Measurements from ENCODE around the gene AMER2. TPM values are rescaled to one million over a fixed set of nuclear protein-coding genes. Genes with fewer than 3 reads are reported as not detected.

The AMER2 gene
- total and polyA plus RNA-seq, 8 donors: 0.03 to 0.50 (median 0.13) TPM; not detected in 1

DNA sequence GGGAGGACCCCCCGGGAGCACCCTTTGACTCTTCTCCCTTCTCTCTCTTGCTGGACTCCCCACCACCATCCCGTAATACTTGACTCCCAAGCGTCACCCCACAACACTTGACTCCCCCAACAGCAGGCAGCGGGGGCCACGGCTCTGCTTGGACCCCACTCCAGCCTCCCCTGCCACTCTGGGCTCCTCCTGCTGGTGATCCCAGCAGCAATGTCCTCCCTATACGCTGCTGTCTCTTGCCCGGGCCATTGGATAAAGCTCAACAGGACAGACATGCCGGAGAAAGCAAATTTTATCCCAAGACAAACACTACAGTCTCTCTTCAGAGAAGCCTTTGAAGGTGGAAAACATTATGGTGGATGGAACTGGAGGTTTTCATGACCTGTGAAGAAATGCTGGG, 20.4 kb upstream of the AMER2 start:
- no peaks in the 10 kb centered on the region for H3K4me1 ChIP-seq
- ATAC-seq (no peak), DNase-seq (no peak)
- no peaks in the 10 kb centered on the region for H3K36me3 ChIP-seq
- no peak overlapping the region for H3K4me3 ChIP-seq
- TF ChIP-seq, protein P1, sequence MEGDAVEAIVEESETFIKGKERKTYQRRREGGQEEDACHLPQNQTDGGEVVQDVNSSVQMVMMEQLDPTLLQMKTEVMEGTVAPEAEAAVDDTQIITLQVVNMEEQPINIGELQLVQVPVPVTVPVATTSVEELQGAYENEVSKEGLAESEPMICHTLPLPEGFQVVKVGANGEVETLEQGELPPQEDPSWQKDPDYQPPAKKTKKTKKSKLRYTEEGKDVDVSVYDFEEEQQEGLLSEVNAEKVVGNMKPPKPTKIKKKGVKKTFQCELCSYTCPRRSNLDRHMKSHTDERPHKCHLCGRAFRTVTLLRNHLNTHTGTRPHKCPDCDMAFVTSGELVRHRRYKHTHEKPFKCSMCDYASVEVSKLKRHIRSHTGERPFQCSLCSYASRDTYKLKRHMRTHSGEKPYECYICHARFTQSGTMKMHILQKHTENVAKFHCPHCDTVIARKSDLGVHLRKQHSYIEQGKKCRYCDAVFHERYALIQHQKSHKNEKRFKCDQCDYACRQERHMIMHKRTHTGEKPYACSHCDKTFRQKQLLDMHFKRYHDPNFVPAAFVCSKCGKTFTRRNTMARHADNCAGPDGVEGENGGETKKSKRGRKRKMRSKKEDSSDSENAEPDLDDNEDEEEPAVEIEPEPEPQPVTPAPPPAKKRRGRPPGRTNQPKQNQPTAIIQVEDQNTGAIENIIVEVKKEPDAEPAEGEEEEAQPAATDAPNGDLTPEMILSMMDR (IDR thresholded peaks at IDR 0.05): no peak
- intact Hi-C loops (cut with DNase I): no loop called here
- H3K9me3 ChIP-seq: no peaks in the 10 kb centered on the region
- H3K27me3 ChIP-seq: peaks cover 4 to 29% of the 10 kb centered on the region in 2 donors
- no peak overlapping the region for H3K27ac ChIP-seq

DNA sequence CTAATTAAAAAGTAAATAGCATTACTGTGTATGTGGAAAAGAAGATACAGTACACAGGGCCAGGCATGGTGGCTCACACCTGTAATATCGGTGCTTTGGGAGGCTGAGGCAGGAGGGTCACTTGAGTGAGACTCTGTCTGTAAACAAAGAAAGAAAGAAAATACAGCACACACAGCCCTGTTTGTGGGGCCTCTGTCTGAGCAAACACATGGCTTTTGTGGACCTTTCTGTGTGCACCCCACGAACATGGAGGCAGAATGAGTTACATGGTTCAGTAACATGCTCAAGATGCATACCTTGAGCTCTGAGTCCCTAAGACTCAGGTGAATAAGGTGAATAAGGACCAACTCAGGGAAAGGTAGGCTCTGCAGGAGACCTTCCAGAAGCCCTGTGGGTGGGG, 20.0 kb upstream of the AMER2 start:
- Histone ChIP-seq H3K27me3 (peaks cover 4 to 33% of the 10 kb centered on the region in 2 donors), H3K4me1 (no peaks in the 10 kb centered on the region), H3K27ac (no peak overlapping the region), H3K4me3 (no peak overlapping the region), H3K36me3 (no peaks in the 10 kb centered on the region), H3K9me3 (no peaks in the 10 kb centered on the region)
- DNase-seq: no peak
- TF ChIP-seq, protein P1 (IDR thresholded peaks at IDR 0.05): no peak
- intact Hi-C loops (cut with DNase I): no loop called here
- ATAC-seq: no peak

DNA sequence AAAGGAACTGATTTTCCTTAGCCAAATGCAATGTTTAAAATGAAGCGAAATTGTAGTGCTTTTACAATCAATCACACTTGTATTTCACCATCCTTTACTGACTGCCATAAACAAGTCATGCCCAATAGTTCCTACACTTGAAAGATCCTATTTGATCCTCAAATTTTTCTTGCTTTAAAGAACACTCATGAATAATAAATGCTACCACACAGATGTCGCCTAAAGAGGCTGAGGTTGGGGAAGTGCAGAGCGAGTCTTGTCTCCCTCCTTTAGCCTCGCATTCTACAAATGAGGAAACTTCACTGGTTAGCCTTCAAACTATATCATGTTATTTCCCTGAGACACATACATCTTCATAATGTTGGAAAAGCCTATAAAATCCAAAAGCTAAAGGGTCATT, 18.7 kb upstream of the AMER2 start:
- intact Hi-C loops (cut with DNase I): no loop called here
- H3K27me3 ChIP-seq: peaks cover 4 to 41% of the 10 kb centered on the region in 2 donors
- ATAC-seq: no peak
- H3K4me3 ChIP-seq: no peak overlapping the region
- DNase-seq: no peak
- H3K27ac ChIP-seq: no peak overlapping the region
- H3K36me3 ChIP-seq: no peaks in the 10 kb centered on the region
- TF ChIP-seq, protein P1 (IDR thresholded peaks at IDR 0.05): no peak
- H3K9me3 ChIP-seq: no peaks in the 10 kb centered on the region
- H3K4me1 ChIP-seq: no peaks in the 10 kb centered on the region

DNA sequence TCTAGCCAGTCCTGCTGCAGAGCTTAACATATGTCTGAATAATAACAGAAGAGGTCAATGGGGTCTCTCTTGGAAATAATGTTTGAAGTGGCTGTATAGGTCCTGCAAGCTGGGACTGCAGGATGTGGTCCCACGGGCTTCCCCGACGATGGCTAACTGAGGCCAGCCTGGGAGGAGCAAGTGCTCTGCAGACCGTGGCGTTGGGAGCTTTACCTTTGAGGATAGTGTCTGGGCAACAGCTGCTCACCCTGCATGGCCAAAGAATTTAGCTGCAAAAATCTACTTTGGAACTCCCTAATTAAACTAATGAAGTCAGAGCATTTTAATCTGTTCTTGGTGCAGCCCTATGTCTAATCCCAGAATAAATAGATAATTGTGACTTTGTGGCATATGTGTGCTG, 18.2 kb upstream of the AMER2 start:
- peaks cover 4 to 41% of the 10 kb centered on the region in 2 donors for H3K27me3 ChIP-seq
- no peaks in the 10 kb centered on the region for H3K36me3 ChIP-seq
- no peak overlapping the region for H3K4me3 ChIP-seq
- intact Hi-C loops (cut with DNase I): no loop called here
- no peak for ATAC-seq
- no peaks in the 10 kb centered on the region for H3K9me3 ChIP-seq
- H3K4me1 ChIP-seq: no peaks in the 10 kb centered on the region
- no peak overlapping the region for H3K27ac ChIP-seq
- DNase-seq: no peak
- TF ChIP-seq, protein P1 (IDR thresholded peaks at IDR 0.05): no peak

DNA sequence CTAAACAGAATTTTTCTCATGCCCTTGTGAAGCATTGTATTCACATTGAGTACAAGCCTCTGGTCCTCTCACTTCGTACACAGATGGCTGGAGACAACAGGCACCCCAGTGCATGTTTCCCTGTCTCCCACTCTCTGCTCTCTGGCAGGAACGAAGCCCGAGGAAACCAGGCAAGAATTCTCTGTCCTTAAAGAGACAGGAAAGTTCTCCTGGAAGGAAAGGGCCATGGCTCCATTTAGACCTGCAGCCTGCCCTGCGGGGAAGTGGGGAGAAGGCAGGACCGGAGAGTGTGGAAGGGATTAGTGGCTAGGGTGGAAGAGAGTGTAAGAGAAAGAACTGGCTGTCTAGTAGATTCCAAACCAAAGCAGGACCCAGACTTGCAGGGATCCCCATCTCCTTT, 15.5 kb upstream of the AMER2 start:
- Histone ChIP-seq H3K4me1 (no peaks in the 10 kb centered on the region), H3K4me3 (no peak overlapping the region), H3K27me3 (peaks cover 4 to 30% of the 10 kb centered on the region in 2 donors), H3K27ac (no peak overlapping the region), H3K9me3 (no peaks in the 10 kb centered on the region), H3K36me3 (no peaks in the 10 kb centered on the region)
- ATAC-seq: no peak
- intact Hi-C loops (cut with DNase I): no loop called here
- DNase-seq: no peak
- TF ChIP-seq, protein P1 (IDR thresholded peaks at IDR 0.05): no peak

Data from left lung (tissue), 10 donors.